ENCODE measurements around the gene BSPRY. TPM values are rescaled to one million over a fixed set of nuclear protein-coding genes. Genes with fewer than 3 reads are reported as not detected.
"Not testable (repeated sequence)": the region's sequence is repeated elsewhere in the genome, so short reads cannot be mapped to it uniquely, and the experiment has no call there.

Gene BSPRY
- total and polyA plus RNA-seq, 4 experiments from 2014 or later, result 0.24 to 0.93 TPM; not detected in 2

- peaks cover 3 to 16% of the 10 kb centered on the region in 2 donors for H3K36me3 Mint-ChIP-seq
- peaks cover 13% of the 10 kb centered on the region for H3K4me1 ChIP-seq (ENCODE audit: insufficient read depth, low read length)
- no peak overlapping the region for H3K27ac ChIP-seq (ENCODE audit: low read depth, low read length)
- H3K27me3 ChIP-seq (ENCODE audit: insufficient read depth, low read length), result no peaks in the 10 kb centered on the region
- H3K4me3 Mint-ChIP-seq, result peak overlapping the region; percentile 79 to 91 (median 86)
- H3K4me1 Mint-ChIP-seq, result peaks cover 8 to 23% (median 13%) of the 10 kb centered on the region in 4 donors
- H3K9me3 ChIP-seq (ENCODE audit: control insufficient read depth in 1 of 2, low read length in 2 of 2), result no peaks in the 10 kb centered on the region
- ChIA-PET CTCF (ENCODE audit: partially characterized antibody) (interaction anchor here (0.7 to 1.9 kb wide), 4 partner anchors 10 to 128 kb away, joined by 3 to 7 read pairs (median 4); partner anchors contain the start of gene ALAD), POLR2A (ENCODE audit: partially characterized antibody) (interaction anchor here (0.6 to 2.3 kb wide), 6 partner anchors 11 to 100 kb away, joined by 3 to 18 read pairs (median 9); partner anchors contain the start of genes C9orf43, CDC26, POLE3 and PRPF4)
- H3K27me3 Mint-ChIP-seq, result no peaks in the 10 kb centered on the region
- no peaks in the 10 kb centered on the region for H3K9me3 Mint-ChIP-seq
- no peak for DNase-seq
- intact Hi-C loops (cut with micrococcal nuclease), result loop anchor here (1.0 to 10.0 kb wide), 3 partner anchors 35 to 151 kb away; partner anchors contain the start of genes C9orf43, FKBP15, POLE3 and SLC31A1
- peaks cover 16% of the 10 kb centered on the region for H3K36me3 ChIP-seq (ENCODE audit: insufficient read depth, low read length)
- H3K27ac Mint-ChIP-seq, result peak overlapping the region; percentile 64 to 91 (median 76)
- H3K4me3 ChIP-seq (ENCODE audit: low read length in 2 of 2), result peak overlapping the region; percentile 27 to 92
Measured at GRCh38 chr9:113375057-113376023, 26.0 kb downstream of the BSPRY start.

GRCh38 chr9:113376634-113377567 lies 27.6 kb downstream of the BSPRY start, which contains the start of gene HDHD3:
HDHD3 (minus strand) TSS chr9:113376986; CDS start chr9:113374354, 2,632 bp downstream.
- CTCF ChIA-PET (ENCODE audit: partially characterized antibody), result interaction anchor here (0.6 to 1.9 kb wide), 6 partner anchors 12 to 1450 kb away, joined by 3 to 11 read pairs (median 3); partner anchors contain the start of genes ALAD, CDC26, PRPF4 and WDR31
- Mint-ChIP-seq H3K36me3 (peaks cover 3 to 16% of the 10 kb centered on the region in 2 donors), H3K27ac (peak within 1 kb of the TSS; percentile 74 to 96 (median 89)), H3K4me3 (peak within 1 kb of the TSS; percentile 88 to 93 (median 90)), H3K4me1 (peaks cover 12 to 23% (median 17%) of the 10 kb centered on the region in 4 donors), H3K9me3 (no peaks in the 10 kb centered on the region), H3K27me3 (no peaks in the 10 kb centered on the region)
- intact Hi-C loops (cut with micrococcal nuclease), result loop anchor here (1.0 to 10.0 kb wide), 5 partner anchors 24 to 152 kb away; partner anchors contain the start of genes ALAD, C9orf43, FKBP15 and POLE3
- peaks cover 16% of the 10 kb centered on the region for H3K36me3 ChIP-seq (ENCODE audit: insufficient read depth, low read length)
- peaks cover 13% of the 10 kb centered on the region for H3K4me1 ChIP-seq (ENCODE audit: insufficient read depth, low read length)
- H3K9me3 ChIP-seq (ENCODE audit: control insufficient read depth in 1 of 2, low read length in 2 of 2), result no peaks in the 10 kb centered on the region
- no peaks in the 10 kb centered on the region for H3K27me3 ChIP-seq (ENCODE audit: insufficient read depth, low read length)
- H3K27ac ChIP-seq (ENCODE audit: low read depth, low read length), result peak within 1 kb of the TSS; percentile 66
- POLR2A ChIA-PET (ENCODE audit: partially characterized antibody), result interaction anchor here (1.0 to 2.3 kb wide), 12 partner anchors 10 to 205 kb away, joined by 3 to 19 read pairs (median 8); partner anchors contain the start of genes ALAD, BSPRY, C9orf43 and CDC26
- peak; percentile 78 to 81 (median 80) for DNase-seq
- peak within 1 kb of the TSS; percentile 57 to 92 for H3K4me3 ChIP-seq (ENCODE audit: low read length in 2 of 2)

GRCh38 chr9:113379094-113379828 lies 29.9 kb downstream of the BSPRY start:
- H3K27me3 Mint-ChIP-seq; DNase-seq; H3K36me3 ChIP-seq (ENCODE audit: insufficient read depth, low read length); H3K27ac ChIP-seq (ENCODE audit: low read depth, low read length); H3K4me3 ChIP-seq (ENCODE audit: low read length in 2 of 2); H3K9me3 ChIP-seq (ENCODE audit: control insufficient read depth in 1 of 2, low read length in 2 of 2); H3K36me3 Mint-ChIP-seq; H3K9me3 Mint-ChIP-seq; H3K27me3 ChIP-seq (ENCODE audit: insufficient read depth, low read length); POLR2A ChIA-PET (ENCODE audit: partially characterized antibody); H3K4me3 Mint-ChIP-seq; CTCF ChIA-PET (ENCODE audit: partially characterized antibody): not testable (repeated sequence)
- Mint-ChIP-seq H3K4me1 (peaks cover 12 to 23% (median 17%) of the 10 kb centered on the region in 4 donors), H3K27ac (peak overlapping the region in 4 of 7 donors; percentile 37 to 52 (median 41))
- intact Hi-C loops (cut with micrococcal nuclease), result loop anchor here (10.0 kb wide), 1 partner anchor 154 kb away; the partner anchor contains the start of genes FKBP15 and SLC31A1
- peaks cover 13% of the 10 kb centered on the region for H3K4me1 ChIP-seq (ENCODE audit: insufficient read depth, low read length)

- H3K9me3 ChIP-seq (ENCODE audit: control insufficient read depth in 1 of 2, low read length in 2 of 2); H3K9me3 Mint-ChIP-seq; H3K36me3 ChIP-seq (ENCODE audit: insufficient read depth, low read length); H3K27me3 Mint-ChIP-seq; H3K27ac ChIP-seq (ENCODE audit: low read depth, low read length); POLR2A ChIA-PET (ENCODE audit: partially characterized antibody); H3K4me3 ChIP-seq (ENCODE audit: low read length in 2 of 2); H3K27me3 ChIP-seq (ENCODE audit: insufficient read depth, low read length); CTCF ChIA-PET (ENCODE audit: partially characterized antibody); H3K36me3 Mint-ChIP-seq; DNase-seq: not testable (repeated sequence)
- H3K27ac Mint-ChIP-seq, result peak overlapping the region in 1 of 7 donors; percentile 32
- peak overlapping the region in 1 of 8 donors; percentile 40 for H3K4me3 Mint-ChIP-seq
- peaks cover 11 to 22% (median 16%) of the 10 kb centered on the region in 4 donors for H3K4me1 Mint-ChIP-seq
- peaks cover 13% of the 10 kb centered on the region for H3K4me1 ChIP-seq (ENCODE audit: insufficient read depth, low read length)
- intact Hi-C loops (cut with micrococcal nuclease), result loop anchor here (10.0 kb wide), 1 partner anchor 155 kb away; the partner anchor contains the start of genes FKBP15 and SLC31A1
Measured at GRCh38 chr9:113379829-113380210, 30.5 kb downstream of the BSPRY start.

- Mint-ChIP-seq H3K4me1 (peaks cover 4 to 11% (median 7%) of the 10 kb centered on the region in 4 donors), H3K27ac (peak overlapping the region in 5 of 7 donors; percentile 9 to 63 (median 53)), H3K9me3 (no peaks in the 10 kb centered on the region), H3K36me3 (no peaks in the 10 kb centered on the region), H3K4me3 (no peak overlapping the region), H3K27me3 (no peaks in the 10 kb centered on the region)
- ChIA-PET CTCF (ENCODE audit: partially characterized antibody) (no interaction called here), POLR2A (ENCODE audit: partially characterized antibody) (no interaction called here)
- Histone ChIP-seq H3K4me3 (ENCODE audit: low read length in 2 of 2) (no peak overlapping the region), H3K36me3 (ENCODE audit: insufficient read depth, low read length) (no peaks in the 10 kb centered on the region), H3K27ac (ENCODE audit: low read depth, low read length) (no peak overlapping the region), H3K27me3 (ENCODE audit: insufficient read depth, low read length) (no peaks in the 10 kb centered on the region), H3K4me1 (ENCODE audit: insufficient read depth, low read length) (peaks cover 4% of the 10 kb centered on the region), H3K9me3 (ENCODE audit: control insufficient read depth in 1 of 2, low read length in 2 of 2) (no peaks in the 10 kb centered on the region)
- no peak for DNase-seq
- intact Hi-C loops (cut with micrococcal nuclease), result no loop called here
Measured at GRCh38 chr9:113380869-113381378, 31.6 kb downstream of the BSPRY start.

GRCh38 chr9:113381441-113381840 lies 32.1 kb downstream of the BSPRY start:
- H3K9me3 Mint-ChIP-seq; intact Hi-C loops (cut with micrococcal nuclease): not testable (repeated sequence)
- H3K4me1 Mint-ChIP-seq, result peaks cover 4 to 11% (median 5%) of the 10 kb centered on the region in 4 donors

More at GRCh38 chr9:113381441-113381840, 32.1 kb downstream of the BSPRY start:
- H3K9me3 ChIP-seq (ENCODE audit: control insufficient read depth in 1 of 2, low read length in 2 of 2); POLR2A ChIA-PET (ENCODE audit: partially characterized antibody); CTCF ChIA-PET (ENCODE audit: partially characterized antibody); H3K4me1 ChIP-seq (ENCODE audit: insufficient read depth, low read length); H3K4me3 ChIP-seq (ENCODE audit: low read length in 2 of 2); H3K27me3 ChIP-seq (ENCODE audit: insufficient read depth, low read length); H3K36me3 Mint-ChIP-seq; H3K27ac ChIP-seq (ENCODE audit: low read depth, low read length); H3K36me3 ChIP-seq (ENCODE audit: insufficient read depth, low read length); H3K4me3 Mint-ChIP-seq; DNase-seq; H3K27me3 Mint-ChIP-seq: not testable (repeated sequence)
- H3K27ac Mint-ChIP-seq, result peak overlapping the region in 2 of 7 donors; percentile 47 to 66
